Choroid plexus epithelial cell (primary cell): ENCODE results near the gene KIR2DL1.
"Not testable (repeated sequence)": the region's sequence is repeated elsewhere in the genome, so short reads cannot be mapped to it uniquely, and the experiment has no call there.

Experiments used
- DNase-seq: peaks from one replicate; pipeline ENCODE4 v3.0.0-alpha.2; 2010; ENCODE audit warnings: low read depth
- H3K4me3 ChIP-seq: 2 replicates; pipeline ENCODE4 v1.5.1; 2011; ENCODE audit warnings: low read depth, mild to moderate bottlenecking, control low read depth, low read length, moderate library complexity
- CTCF ChIP-seq: conservative IDR thresholded peaks from 2 replicates; pipeline ENCODE4 v1.5.1; 2011; ENCODE audit warnings: low read depth, mild to moderate bottlenecking, control low read depth, inconsistent platforms, low read length, moderate library complexity

KIR2DL1 gene

GRCh38 chr19:54769646-54770045 lies at the start of gene KIR2DL1:
KIR2DL1 (plus strand) TSS chr19:54769793; CDS start chr19:54769851, 58 bp downstream.
- DNase-seq = not testable (repeated sequence)

GRCh38 chr19:54724142-54724541 lies 45.5 kb upstream of the KIR2DL1 start, which contains the start of gene KIR3DL3:
KIR3DL3 (plus strand) TSS chr19:54724442; CDS start chr19:54724497, 55 bp downstream.
- no peak within 1 kb of the TSS for H3K4me3 ChIP-seq
- DNase-seq = no peak
- TF ChIP-seq CTCF = no peak

More at GRCh38 chr19:54769646-54770045, at the start of gene KIR2DL1:
- H3K4me3 ChIP-seq = not testable (repeated sequence)

GRCh38 chr19:54724644-54725043 lies 44.9 kb upstream of the KIR2DL1 start:
- H3K4me3 ChIP-seq = no peak overlapping the region
- DNase-seq = no peak
- no peak for TF ChIP-seq CTCF

GRCh38 chr19:54725321-54725720 lies 44.3 kb upstream of the KIR2DL1 start:
- TF ChIP-seq CTCF = no peak
- no peak overlapping the region for H3K4me3 ChIP-seq
- DNase-seq = no peak

GRCh38 chr19:54727562-54727961 lies 42.0 kb upstream of the KIR2DL1 start:
- DNase-seq = no peak
- no peak for TF ChIP-seq CTCF
- no peak overlapping the region for H3K4me3 ChIP-seq

- no peak overlapping the region for H3K4me3 ChIP-seq
- no peak for TF ChIP-seq CTCF
- DNase-seq = no peak
These were observed 41.4 kb upstream of the KIR2DL1 start for GRCh38 chr19:54728167-54728566.

GRCh38 chr19:54729416-54730188 lies 40.0 kb upstream of the KIR2DL1 start:
- TF ChIP-seq CTCF = no peak
- DNase-seq = no peak
- no peak overlapping the region for H3K4me3 ChIP-seq
